ENCODE measurements around the gene BMX.

The BMX gene

GRCh38 chrX:15570145-15570544 is 69.5 kb downstream of the BMX start:
- Mint-ChIP-seq H3K4me1 (no peaks in the 10 kb centered on the region), H3K36me3 (ENCODE audit: low read depth) (no peaks in the 10 kb centered on the region), H3K27me3 (ENCODE audit: low read depth, poor library complexity) (peaks cover 13% of the 10 kb centered on the region), H3K9me3 (no peaks in the 10 kb centered on the region), H3K27ac (no peak overlapping the region), H3K4me3 (no peak overlapping the region)
- TF ChIP-seq CTCF (IDR thresholded peaks at IDR 0.05): no peak
- no peak for DNase-seq

- no peak overlapping the region for H3K27ac Mint-ChIP-seq
- H3K36me3 Mint-ChIP-seq (ENCODE audit: low read depth): no peaks in the 10 kb centered on the region
- H3K4me1 Mint-ChIP-seq: no peaks in the 10 kb centered on the region
- no peak overlapping the region for H3K4me3 Mint-ChIP-seq
- DNase-seq: no peak
- TF ChIP-seq CTCF (IDR thresholded peaks at IDR 0.05): no peak
- H3K9me3 Mint-ChIP-seq: no peaks in the 10 kb centered on the region
- peaks cover 9% of the 10 kb centered on the region for H3K27me3 Mint-ChIP-seq (ENCODE audit: low read depth, poor library complexity)
Observed at GRCh38 chrX:15574017-15574416, 73.4 kb downstream of the BMX start.

GRCh38 chrX:15576019-15576418 is 75.4 kb downstream of the BMX start:
- no peak for DNase-seq
- no peak overlapping the region for H3K27ac Mint-ChIP-seq
- peaks cover 6% of the 10 kb centered on the region for H3K4me1 Mint-ChIP-seq
- peaks cover 4% of the 10 kb centered on the region for H3K27me3 Mint-ChIP-seq (ENCODE audit: low read depth, poor library complexity)
- no peak for TF ChIP-seq CTCF (IDR thresholded peaks at IDR 0.05)
- H3K36me3 Mint-ChIP-seq (ENCODE audit: low read depth): no peaks in the 10 kb centered on the region
- H3K9me3 Mint-ChIP-seq: no peaks in the 10 kb centered on the region
- no peak overlapping the region for H3K4me3 Mint-ChIP-seq

- Mint-ChIP-seq H3K4me1 (peaks cover 6% of the 10 kb centered on the region), H3K36me3 (ENCODE audit: low read depth) (no peaks in the 10 kb centered on the region), H3K4me3 (no peak overlapping the region), H3K27me3 (ENCODE audit: low read depth, poor library complexity) (peaks cover 3% of the 10 kb centered on the region), H3K9me3 (no peaks in the 10 kb centered on the region), H3K27ac (no peak overlapping the region)
- no peak for TF ChIP-seq CTCF (IDR thresholded peaks at IDR 0.05)
- DNase-seq: no peak
Observed at GRCh38 chrX:15579778-15580747, 79.5 kb downstream of the BMX start.

- no peaks in the 10 kb centered on the region for H3K9me3 Mint-ChIP-seq
- no peaks in the 10 kb centered on the region for H3K4me1 Mint-ChIP-seq
- no peak overlapping the region for H3K4me3 Mint-ChIP-seq
- no peaks in the 10 kb centered on the region for H3K36me3 Mint-ChIP-seq (ENCODE audit: low read depth)
- no peak for TF ChIP-seq CTCF (IDR thresholded peaks at IDR 0.05)
- DNase-seq: no peak
- H3K27ac Mint-ChIP-seq: no peak overlapping the region
- H3K27me3 Mint-ChIP-seq (ENCODE audit: low read depth, poor library complexity): peaks cover 4% of the 10 kb centered on the region
Observed at GRCh38 chrX:15594371-15594770, 93.8 kb downstream of the BMX start.

GRCh38 chrX:15598026-15598425 is 97.4 kb downstream of the BMX start:
- H3K9me3 Mint-ChIP-seq: no peaks in the 10 kb centered on the region
- no peak for TF ChIP-seq CTCF (IDR thresholded peaks at IDR 0.05)
- H3K4me1 Mint-ChIP-seq: no peaks in the 10 kb centered on the region
- H3K27ac Mint-ChIP-seq: no peak overlapping the region
- no peak for DNase-seq
- no peaks in the 10 kb centered on the region for H3K36me3 Mint-ChIP-seq (ENCODE audit: low read depth)
- no peaks in the 10 kb centered on the region for H3K27me3 Mint-ChIP-seq (ENCODE audit: low read depth, poor library complexity)
- no peak overlapping the region for H3K4me3 Mint-ChIP-seq

All from nephron progenitor cell (in vitro differentiated cells).